Skin of body (tissue), 2 donors: ENCODE measurements around the gene MCF2L. TPM values are rescaled to one million over a fixed set of nuclear protein-coding genes. Genes with fewer than 3 reads are reported as not detected.
"Not testable (repeated sequence)": the region's sequence is repeated elsewhere in the genome, so short reads cannot be mapped to it uniquely, and the experiment has no call there.

Experiments used
- DNase-seq: peaks from one replicate; lab custom pipeline; 2025; lab: John Stamatoyannopoulos, UW
- total RNA-seq: library from RNA; depleted of rRNA; stranded (reverse); fragments of >200 nt; gene quantifications from one replicate; pipeline ENCODE4 v1.2.3, GENCODE V29; 2014

The MCF2L gene
- total RNA-seq, 1 donor from 2014 or later: 23.9 TPM

DNA sequence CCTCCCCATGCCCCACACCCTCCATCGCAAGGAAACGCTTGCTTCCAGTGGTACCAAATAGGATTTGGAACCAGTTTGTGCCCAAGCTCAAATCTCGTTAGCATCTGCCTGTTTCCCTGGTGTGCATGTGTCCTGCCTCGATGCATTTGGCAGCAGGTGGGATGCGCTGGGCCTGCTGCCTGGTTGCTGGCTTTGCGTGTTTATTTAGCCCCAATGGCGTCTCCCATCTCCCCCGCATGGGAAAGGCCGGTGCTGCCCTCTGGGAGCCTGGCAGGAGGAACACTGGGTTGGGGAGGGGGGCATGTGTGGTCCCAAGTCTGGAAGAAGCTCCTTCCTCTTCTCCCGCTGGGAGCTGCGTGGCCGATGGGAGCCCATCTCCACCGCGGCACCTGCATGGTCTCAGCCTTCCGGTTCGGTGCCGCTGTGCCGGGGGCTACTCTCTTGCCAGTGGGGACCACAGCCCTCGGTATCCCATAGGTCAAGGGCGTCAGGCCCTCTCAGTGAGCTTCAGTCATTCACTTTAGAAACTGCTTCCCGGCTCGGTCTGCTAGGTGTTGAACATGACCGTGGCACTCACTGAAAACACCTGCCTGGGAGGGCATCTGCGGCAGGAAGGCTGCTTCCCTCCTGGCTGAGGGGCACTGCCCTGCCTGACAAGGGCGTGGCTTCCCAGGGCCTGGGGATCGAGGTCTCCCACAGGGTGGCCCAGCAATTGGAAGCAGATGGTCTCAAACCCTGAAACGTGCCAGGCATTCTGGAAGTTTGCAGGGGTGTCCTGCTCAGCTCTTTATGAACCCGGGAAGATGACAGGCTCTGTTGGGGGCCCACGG is 124.8 kb downstream of the MCF2L start:
- no peak for DNase-seq

DNA sequence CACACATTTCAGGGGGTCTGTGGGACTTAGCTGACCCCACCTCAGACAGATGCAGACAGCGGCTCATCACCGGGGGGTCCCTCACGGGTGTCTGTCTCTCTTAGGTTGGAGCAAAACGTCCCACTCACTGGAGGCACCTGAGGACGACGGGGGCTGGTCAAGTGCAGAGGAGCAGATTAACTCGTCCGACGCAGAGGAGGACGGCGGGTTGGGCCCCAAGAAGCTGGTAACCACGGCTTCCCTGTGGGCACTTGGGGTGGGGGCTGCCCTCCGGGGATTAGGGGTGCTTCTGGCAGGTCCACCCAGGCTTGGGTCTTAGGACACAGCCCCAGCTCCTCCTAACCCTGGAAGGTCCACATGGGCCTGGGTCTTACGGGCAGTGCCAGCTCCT is 125.4 kb downstream of the MCF2L start:
- no peak for DNase-seq

DNA sequence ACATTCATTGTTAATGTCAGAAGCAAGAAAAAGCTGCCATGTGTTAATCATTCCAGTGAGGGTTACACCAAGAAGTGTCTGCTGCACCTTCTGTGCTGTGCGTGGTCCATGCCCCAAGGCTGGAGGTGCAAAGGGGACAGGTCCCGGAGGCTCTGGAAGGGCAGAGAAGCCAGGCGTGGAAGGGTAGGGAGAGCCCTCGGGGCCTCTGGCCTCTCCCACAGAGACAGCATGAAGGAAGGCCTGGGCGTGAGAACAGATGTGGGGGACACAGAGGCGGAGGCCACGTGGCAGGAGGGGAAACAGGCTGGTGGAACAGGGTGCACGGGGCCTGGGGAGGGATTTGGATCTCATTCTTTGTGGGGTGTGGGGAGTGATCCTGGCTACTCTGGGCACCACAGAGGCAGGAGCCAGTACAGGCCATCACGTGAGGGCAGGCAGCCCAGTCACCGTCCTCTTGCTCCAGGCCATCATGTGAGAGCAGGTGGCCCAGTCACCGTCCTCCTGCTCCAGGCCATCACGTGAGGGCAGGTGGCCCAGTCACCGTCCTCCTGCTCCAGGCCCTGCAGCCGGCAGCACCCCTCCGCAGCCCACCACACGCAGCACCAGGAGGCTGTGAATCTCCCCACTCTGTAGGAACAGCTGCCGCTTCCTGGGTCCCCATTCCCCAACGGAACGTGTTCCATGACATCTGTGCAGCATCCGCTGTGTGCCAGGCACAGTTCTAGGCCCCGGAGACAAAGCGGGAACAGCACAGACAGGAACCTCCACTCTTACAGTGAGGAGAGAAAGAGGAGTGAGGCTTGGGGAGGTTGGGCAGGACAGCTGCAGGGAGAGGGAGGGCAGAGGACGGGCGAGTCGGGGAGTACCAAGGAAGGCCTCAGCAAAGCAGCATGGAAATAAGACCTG is 126.4 kb downstream of the MCF2L start:
- DNase-seq: no peak

DNA sequence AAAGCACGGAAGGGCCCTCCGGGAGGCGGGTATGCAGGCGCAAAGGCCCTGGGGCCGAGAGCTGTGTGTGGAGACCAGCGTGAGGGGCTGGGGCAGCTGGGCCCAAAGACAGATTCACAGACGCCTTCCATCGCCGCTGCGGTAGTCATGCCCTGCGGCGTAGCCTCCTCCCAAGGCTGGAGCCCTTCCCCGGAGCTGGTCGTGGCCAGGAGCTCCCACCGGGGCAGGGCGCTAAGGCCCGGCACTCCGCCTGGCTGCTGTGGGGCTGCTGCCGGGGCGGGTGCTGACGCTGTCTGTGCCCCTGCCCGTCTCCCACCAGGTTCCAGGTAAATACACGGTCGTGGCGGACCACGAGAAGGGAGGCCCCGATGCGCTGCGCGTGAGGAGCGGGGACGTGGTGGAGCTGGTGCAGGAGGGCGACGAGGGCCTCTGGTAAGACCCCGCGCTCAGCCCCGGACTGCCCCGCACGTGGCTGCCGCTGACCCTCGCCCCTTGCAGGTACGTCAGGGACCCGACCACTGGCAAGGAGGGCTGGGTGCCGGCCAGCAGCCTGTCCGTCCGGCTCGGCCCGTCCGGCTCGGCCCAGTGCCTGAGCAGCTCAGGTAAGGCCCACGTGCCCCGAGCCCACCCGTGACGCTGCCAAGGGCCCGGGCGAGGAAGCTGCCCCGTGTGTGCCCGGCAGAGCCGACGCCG is 127.2 kb downstream of the MCF2L start:
- no peak for DNase-seq

DNA sequence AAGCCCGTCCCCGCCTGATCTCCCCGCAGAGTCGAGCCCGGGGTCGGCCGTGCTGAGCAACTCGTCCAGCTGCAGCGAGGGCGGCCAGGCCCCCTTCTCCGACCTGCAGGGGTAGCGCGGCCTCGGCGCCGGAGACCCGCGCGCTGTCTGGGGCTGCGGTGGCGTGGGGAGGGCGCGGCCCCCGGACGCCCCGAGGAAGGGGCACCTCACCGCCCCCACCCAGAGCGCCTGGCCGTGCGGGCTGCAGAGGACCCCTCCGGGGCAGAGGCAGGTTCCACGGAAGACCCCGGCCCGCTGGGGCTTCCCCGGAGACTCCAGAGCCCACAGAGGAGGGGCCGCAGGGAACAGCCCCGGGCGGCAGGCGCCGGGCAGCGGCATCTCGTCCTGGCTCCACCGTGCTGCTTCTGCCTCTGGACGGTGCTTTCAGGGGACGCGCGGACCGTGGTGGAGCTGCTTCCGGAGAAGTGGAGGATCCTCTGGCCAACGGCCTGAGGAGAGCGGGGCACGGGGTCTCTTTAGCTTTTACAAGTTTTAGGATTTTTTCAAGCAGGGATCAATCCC is 127.8 kb downstream of the MCF2L start:
- no peak for DNase-seq

DNA sequence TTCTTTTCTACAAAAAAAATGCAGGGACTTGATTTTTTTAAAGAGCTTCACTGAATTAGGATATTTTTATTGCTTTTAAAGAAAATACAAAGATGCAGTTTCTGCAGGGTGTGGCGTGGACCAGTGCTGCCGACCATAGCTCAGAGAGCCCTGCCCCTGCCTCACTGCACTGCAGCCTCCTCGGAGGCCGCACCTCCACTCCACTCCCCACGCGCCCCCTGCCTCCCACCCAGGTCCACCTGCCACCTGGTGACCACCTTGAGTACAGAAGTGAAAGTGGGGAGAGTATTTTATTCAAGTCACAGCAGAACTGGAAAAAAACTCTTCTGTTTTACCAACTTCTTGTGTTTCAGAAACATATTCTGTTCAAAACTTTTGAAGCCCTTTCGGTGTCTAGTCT is 128.6 kb downstream of the MCF2L start:
- no peak for DNase-seq

DNA sequence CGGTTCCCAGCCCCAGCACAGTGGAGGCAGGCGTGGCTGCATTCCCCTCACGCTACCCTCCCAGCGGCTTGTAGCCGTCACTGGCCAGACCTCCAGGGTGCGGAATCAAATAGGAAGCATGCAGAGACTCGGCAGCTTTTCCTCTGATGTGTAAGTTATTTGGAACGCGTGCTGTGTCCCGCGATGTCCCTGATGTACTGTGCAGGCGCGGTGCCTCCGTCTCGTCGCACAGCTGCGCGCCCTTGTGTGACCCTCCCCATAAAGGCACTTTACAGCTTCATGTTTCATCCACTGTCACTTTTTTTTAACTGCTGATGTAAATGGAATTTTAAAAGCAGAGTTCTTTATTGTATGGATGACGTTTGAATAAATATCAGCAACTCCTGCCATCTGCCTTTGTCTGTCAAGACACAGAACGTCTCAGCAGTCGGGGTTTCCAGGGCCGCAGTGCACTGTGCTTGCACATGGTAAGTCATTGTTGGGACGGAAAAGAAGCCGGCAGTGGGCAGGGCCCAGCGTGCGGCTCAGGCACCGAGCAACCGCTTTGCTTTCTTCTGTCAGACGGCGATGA is 129.2 kb downstream of the MCF2L start:
- peak; percentile 84 for DNase-seq

DNA sequence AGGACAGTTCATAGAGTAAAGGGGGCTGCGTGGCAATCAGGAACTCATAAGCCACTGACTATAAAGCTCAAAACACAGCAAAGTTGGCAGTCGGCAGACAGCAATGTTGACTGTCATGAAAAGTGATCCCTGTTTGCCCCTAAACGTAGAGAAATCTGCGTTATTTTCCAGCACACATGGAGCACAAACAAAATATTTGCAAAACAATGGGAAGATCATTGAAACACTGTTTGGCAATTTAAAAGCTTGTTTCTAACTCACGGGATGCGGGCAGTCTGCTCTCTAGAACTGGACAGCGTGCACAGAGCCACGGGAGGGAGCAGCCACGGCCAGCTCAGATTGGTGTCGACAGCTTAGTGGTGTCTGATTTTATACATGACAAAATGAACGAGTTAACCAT is 130.1 kb downstream of the MCF2L start:
- DNase-seq: no peak

DNA sequence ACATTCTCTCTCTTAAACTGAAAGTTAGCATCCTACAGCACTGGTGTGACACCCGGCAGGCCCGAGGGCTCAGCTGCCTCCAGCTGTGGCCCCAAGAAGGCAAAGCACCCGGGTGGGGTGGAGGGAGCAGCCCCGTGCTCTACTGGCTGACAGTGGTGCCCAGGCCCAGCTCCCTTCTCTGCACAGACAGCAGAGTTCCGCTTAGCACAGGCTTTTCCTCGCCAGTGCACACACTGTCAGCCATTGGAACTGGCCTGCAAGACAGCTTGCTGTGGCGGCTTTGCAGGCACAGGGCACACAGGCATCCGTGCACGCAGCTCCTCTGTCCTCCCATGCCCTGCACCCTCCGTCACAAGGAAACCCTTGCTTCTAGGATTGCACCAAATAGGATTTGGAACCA is 133.3 kb downstream of the MCF2L start:
- not testable (repeated sequence) for DNase-seq

DNA sequence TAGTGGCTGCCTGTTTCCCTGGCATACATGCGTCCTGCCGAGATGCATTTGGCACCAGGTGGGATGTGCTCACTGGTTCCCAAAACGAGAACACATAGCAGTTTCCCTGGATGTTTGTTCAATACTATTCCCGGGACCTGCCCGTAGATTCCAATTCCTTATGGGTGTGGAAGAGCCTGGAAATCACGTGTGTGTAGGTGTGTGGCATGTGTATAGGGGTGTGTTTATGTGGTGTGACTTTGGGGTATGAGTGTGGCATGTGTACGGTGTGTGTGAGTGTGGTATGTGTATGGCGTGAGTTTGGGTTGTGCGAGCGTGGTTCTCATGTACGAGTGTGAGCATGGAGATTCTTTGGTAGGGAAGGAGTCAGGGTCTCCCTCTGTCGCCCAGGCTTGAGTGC is 133.7 kb downstream of the MCF2L start:
- no peak for DNase-seq

DNA sequence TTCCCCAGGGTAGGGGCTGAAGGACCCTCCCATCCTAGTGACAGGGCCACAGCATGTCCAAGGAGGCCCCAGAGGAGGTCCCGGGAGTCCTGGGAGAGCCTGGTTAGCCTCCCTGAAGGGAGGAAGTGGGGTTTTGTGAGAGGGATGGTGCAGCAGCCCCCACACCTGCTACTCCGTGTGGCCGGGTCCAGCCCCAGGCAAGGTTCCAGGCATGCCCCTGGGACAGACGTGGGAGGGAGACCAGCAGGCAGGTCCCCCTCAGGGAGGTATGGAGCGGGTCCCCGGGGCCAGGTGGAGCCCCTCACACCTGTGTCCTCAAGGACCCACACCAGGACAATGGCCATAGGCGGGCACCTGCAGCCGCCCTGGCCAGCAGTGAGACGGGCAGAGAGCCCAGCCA is 134.6 kb downstream of the MCF2L start:
- no peak for DNase-seq

DNA sequence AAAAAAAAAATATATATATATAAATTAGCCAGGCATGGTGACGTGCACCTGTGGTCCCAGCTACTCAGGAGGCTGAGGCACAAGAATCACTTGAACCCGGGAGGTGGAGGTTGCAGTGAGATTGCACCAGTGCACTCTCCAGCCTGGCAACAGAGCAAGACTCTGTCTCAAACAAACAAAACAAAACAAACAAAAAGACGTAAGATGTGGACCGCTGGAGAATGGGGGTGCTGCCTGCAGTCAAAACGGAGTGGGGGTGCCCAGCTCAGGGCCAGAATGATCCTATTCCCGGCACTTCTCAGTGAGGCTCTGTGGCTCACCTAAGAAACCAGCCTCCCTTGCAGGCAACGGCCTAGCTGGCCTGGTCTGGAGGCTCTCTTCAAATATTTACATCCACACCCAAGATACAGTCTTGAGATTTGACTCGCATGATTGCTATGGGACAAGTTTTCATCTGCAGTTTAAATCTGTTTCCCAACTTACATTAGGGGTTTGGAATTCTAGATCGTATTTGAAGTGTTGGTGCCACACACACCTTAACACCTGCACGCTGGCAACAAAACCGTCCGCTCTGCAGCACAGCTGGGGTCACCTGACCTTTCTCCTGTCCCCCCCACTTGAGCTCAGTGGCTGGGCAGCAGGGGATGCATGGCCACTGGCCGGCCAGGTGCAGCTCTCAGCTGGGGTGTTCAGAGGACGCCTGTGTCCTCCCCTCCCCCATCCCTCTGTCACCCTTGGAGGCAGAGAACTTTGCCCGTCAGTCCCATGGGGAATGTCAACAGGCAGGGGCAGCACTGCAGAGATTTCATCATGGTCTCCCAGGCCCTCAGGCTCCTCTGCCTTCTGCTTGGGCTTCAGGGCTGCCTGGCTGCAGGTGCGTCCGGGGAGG is 136.3 kb downstream of the MCF2L start, which contains the start of gene F7:
F7 (plus strand) TSS at position 760 of the 889 bp plus-strand sequence; CDS start at position 811, 51 bp downstream.
- DNase-seq: no peak

DNA sequence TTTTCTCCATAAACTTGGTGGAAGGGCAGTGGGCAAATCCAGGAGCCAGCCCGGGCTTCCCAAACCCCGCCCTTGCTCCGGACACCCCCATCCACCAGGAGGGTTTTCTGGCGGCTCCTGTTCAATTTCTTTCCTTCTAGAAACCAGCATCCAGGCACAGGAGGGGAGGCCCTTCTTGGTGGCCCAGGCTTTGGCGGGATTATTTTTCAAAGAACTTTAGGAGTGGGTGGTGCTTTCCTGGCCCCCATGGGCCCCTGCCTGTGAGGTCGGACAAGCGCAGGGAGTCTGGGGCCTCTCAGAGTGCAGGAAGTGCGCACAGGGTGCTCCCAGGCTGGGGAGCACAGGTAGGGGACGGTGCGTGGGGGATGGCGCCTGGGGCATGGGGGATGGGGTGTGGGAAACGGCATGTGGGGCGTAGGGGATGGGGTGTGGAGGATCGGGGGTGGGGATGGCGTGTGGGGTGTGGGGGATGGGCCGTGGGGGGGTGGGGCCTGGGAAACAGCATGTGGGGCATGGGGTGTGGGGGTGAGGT is 137.0 kb downstream of the MCF2L start:
- no peak for DNase-seq

DNA sequence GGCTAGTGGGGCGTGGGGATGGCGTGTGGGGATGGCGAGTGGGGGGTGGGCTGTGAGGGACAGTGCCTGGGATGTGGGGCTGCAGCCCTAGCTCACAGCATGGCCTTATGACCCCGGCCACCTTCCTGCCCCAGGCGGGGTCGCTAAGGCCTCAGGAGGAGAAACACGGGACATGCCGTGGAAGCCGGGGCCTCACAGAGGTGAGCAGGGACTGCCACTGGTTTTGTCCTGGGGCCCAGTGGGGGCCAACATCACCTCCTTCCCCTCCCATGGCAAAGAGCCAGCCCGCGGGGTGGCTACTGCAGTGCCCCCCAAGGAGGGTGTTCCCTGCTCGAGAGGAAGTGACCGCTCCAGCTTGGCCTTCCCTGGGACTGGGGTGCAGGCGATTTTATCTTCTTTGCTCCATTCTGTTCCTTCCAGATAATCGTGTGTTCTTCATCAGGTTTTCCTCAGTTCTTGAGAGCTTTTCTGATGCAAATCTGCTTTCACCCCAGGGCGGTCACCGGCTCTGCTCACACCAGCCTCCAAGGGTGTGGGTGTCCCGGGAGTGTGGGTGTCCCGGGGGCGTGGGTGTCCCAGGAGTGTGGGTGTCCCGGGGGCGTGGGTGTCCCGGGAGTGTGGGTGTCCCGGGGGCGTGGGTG is 137.8 kb downstream of the MCF2L start:
- no peak for DNase-seq

DNA sequence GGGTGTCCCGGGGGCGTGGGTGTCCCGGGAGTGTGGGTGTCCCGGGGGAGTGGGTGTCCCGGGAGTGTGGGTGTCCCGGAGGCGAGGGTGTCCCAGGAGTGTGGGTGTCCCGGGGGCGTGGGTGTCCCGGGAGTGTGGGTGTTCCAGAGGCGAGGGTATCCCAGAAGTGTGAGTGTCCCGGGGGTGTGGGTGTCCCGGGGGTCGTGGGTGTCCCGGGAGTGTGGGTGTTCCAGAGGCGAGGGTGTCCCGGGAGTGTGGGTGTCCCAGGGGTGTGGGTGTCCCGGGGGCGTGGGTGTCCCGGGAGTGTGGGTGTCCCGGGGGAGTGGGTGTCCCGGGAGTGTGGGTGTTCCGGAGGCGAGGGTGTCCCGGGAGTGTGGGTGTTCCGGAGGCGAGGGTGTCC is 139.5 kb downstream of the MCF2L start:
- not testable (repeated sequence) for DNase-seq

DNA sequence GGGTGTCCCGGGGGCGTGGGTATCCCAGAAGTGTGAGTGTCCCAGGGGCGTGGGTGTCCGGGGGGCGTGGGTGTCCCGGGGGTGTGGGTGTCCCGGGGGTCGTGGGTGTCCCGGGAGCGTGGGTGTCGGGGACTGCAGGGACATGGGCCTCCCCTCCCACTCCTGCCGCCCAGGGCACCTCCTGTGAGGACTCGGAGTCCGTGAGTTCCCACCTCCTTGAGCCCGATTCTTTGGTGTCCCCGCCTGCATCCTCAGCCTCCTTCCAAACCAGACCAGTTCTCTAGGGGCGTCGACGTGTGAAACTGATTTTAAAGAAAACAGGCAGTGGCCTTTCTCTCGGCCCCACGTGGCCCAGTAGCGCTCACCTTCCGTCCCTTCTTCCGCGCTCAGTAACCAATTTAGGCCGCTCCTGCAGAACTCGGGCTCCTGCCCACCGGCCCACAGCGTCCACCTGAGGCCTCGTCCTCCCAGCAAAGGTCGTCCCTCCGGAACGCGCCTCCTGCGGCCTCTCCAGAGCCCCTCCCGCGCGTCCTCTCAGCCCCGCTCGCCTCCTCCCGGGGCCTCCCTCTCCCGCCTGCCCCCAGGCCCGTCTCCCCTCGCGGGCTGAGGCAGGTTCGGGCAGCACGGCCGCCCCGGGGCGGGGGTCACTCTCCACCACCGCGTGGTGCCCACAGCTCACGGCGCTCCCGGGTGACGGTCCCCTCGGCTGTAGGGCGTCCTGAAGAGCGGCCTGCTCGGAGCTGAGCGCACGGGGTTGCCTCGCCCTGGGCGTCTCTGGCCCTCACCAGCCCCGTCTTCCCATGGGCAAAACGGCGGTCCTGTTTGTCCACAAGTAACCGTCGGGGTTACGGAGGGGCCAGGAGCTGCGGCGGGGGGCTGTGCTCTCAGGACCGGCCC is 140.4 kb downstream of the MCF2L start:
- DNase-seq: no peak

DNA sequence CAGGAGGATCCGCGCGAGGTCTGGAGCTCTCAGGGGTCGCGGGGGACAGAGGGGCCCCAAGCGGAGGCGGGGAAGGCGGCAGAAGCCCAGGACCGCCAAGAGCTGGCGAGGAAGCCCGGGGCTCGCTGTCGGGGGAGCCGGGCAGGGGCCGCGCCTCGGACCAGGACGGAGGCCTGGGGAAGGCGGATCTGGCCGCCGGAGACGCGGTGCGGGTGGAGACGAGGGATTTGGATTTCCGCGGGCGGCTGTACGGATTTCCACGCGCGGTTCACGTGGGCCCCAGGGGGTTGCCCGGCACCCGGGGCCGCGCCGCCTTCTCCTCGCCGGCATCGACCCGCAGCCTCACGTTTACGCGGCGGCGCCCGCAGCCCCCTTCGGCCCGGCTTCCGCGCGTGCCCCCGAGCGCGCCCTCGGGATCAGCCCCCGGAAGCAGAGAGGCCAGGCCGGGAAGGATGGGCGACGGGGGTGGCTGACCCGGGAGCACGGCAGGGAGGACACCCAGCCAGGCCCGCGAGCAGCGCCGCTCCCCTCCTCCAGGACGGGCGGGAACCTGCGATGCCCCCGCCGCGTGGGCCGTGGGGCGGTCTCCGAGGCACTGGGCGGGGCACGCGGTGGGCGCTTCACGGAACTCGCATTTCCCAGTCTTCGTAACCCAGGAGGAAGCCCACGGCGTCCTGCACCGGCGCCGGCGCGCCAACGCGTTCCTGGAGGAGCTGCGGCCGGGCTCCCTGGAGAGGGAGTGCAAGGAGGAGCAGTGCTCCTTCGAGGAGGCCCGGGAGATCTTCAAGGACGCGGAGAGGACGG is 141.2 kb downstream of the MCF2L start:
- no peak for DNase-seq
